K562 (cell line): ENCODE data around the gene LPCAT2. TPM values are rescaled to one million over a fixed set of nuclear protein-coding genes. Genes with fewer than 3 reads are reported as not detected.

Source experiments
- ARID1B ChIP-seq: fragments of 450-650 bp; IDR thresholded peaks from 2 replicates; pipeline ENCODE4 v1.6.1; 2016; ENCODE audit warnings: antibody characterized with exemption, mild to moderate bottlenecking, inconsistent platforms
- CHD4 ChIP-seq: fragments of 200-600 bp; sonication (generic); IDR thresholded peaks from 3 replicates; pipeline ENCODE4 v1.6.1; 2012; ENCODE audit warnings: low read depth, mild to moderate bottlenecking, mixed read lengths, low read length, inconsistent platforms; ENCODE audit not compliant: insufficient read depth, insufficient replicate concordance, poor library complexity, severe bottlenecking
- DMBX1 ChIP-seq: fragments of 250-450 bp; sonication (Bioruptor Pico); IDR thresholded peaks from 2 replicates; pipeline ENCODE4 v1.8.0; 2022; ENCODE audit warnings: inconsistent platforms, mild to moderate bottlenecking, moderate library complexity, borderline replicate concordance
- HMBOX1 ChIP-seq: sonication (generic); IDR thresholded peaks from 2 replicates; pipeline ENCODE4 v1.6.1; 2016
- HNRNPLL ChIP-seq: fragments of 200-400 bp; formaldehyde crosslinking; IDR thresholded peaks from 2 replicates; pipeline ENCODE4 v1.6.1; 2017; ENCODE audit warnings: low read length, low read depth, mild to moderate bottlenecking; ENCODE audit not compliant: poor library complexity, severe bottlenecking
- JUND ChIP-seq, 2 experiments: IDR thresholded peaks; 2 replicates in 1 of 2; 3 replicates in 1 of 2; pipeline ENCODE4 v1.6.1; 2011; ENCODE audit warnings: borderline replicate concordance in 2 of 2, low read depth in 2 of 2, low read length in 2 of 2, improper control_type of control experiment in 1 of 2, missing biosample characterization in 1 of 2, missing genetic modification characterization in 1 of 2, missing genetic modification reagents in 1 of 2
- KLF10 ChIP-seq: fragments of 250-450 bp; sonication (Bioruptor Pico); IDR thresholded peaks from 2 replicates; pipeline ENCODE4 v1.6.1; 2021; ENCODE audit warnings: matching md5 sums
- MAFG ChIP-seq: fragments of 450-650 bp; conservative IDR thresholded peaks from 2 replicates; pipeline ENCODE4 v1.6.1; 2016; ENCODE audit warnings: missing genetic modification characterization, missing compliant biosample characterization
- MTA3 ChIP-seq: fragments of 450-650 bp; formaldehyde crosslinking; IDR thresholded peaks from 2 replicates; pipeline ENCODE4 v1.6.1; 2017; ENCODE audit warnings: mild to moderate bottlenecking, borderline replicate concordance
- RB1 ChIP-seq: fragments of 450-650 bp; IDR thresholded peaks from 2 replicates; pipeline ENCODE4 v1.6.1; 2017; ENCODE audit warnings: low read depth, mild to moderate bottlenecking
- SIN3A ChIP-seq, 2 experiments: fragments of 150-350 bp in 1 of 2; IDR thresholded peaks; 2 replicates each; pipeline ENCODE4 v1.6.1; 2011 to 2016; ENCODE audit warnings: borderline replicate concordance in 2 of 2, low read depth in 2 of 2, low read length in 2 of 2, mild to moderate bottlenecking in 2 of 2, moderate library complexity in 2 of 2; ENCODE audit not compliant: control insufficient read depth in 1 of 2
- SP1 ChIP-seq: sonication (generic); formaldehyde crosslinking; IDR thresholded peaks from 2 replicates; pipeline ENCODE4 v1.8.1; 2022; ENCODE audit warnings: mild to moderate bottlenecking, missing genetic modification reagents
- SP2 ChIP-seq: IDR thresholded peaks from 2 replicates; pipeline ENCODE4 v1.6.1; 2011; ENCODE audit warnings: mild to moderate bottlenecking, low read depth, low read length, moderate library complexity; ENCODE audit not compliant: poor library complexity, severe bottlenecking; ENCODE audit errors: extremely low read depth
- TCF15 ChIP-seq: fragments of 250-450 bp; sonication (Bioruptor Pico); IDR thresholded peaks from 2 replicates; pipeline ENCODE4 v1.8.0; 2022; ENCODE audit warnings: moderate library complexity, mild to moderate bottlenecking, inconsistent platforms
- XRCC4 ChIP-seq: IDR thresholded peaks from one replicate; pipeline ENCODE4 v1.6.1; 2011; ENCODE audit not compliant: insufficient read depth, insufficient read length; ENCODE audit errors: extremely low read depth
- ZFX ChIP-seq: sonication (generic); formaldehyde crosslinking; IDR thresholded peaks from 2 replicates; pipeline ENCODE4 v1.8.0; 2022; ENCODE audit warnings: mild to moderate bottlenecking, missing genetic modification reagents, moderate library complexity
- ZNF224 ChIP-seq: sonication (generic); formaldehyde crosslinking; IDR thresholded peaks from 2 replicates; pipeline ENCODE4 v1.8.0; 2022; ENCODE audit warnings: mild to moderate bottlenecking, missing genetic modification reagents
- ZNF699 ChIP-seq: fragments of 250-450 bp; sonication (Bioruptor Pico); IDR thresholded peaks from 2 replicates; pipeline ENCODE4 v1.8.0; 2021; ENCODE audit warnings: mild to moderate bottlenecking, moderate library complexity; ENCODE audit not compliant: insufficient replicate concordance
- polyA plus RNA-seq, 8 experiments: library from polyadenylated mRNA; depleted of rRNA in 4 of 8; stranded (reverse) in 5 of 8; unstranded in 3 of 8; fragments of >200 nt; fragmentation: Nextera tagmentation in 2 of 8; fragmentation: Illumina TruSeq in 1 of 8; extraction: Ambion mirVana in 2 of 8; extraction: Trizol in 1 of 8; gene quantifications; 2 replicates each; pipeline versions ENCODE4 v1.2.1 to v1.2.3, GENCODE V29; 2011 to 2014; ENCODE audit warnings: inconsistent platforms in 1 of 8, missing spikeins in 1 of 8
- total RNA-seq, 7 experiments: library from RNA; depleted of rRNA in 6 of 7; stranded (reverse); fragments of >200 nt in 6 of 7; fragmentation: Illumina TruSeq in 2 of 7; extraction: Trizol in 2 of 7; gene quantifications; 2 replicates each; pipeline versions ENCODE4 v1.2.1 to v1.2.3, GENCODE V29; 2011 to 2021; ENCODE audit warnings: low replicate concordance in 1 of 7
- TF ChIP-seq, protein P1 (sequence below): IDR thresholded peaks from 2 replicates; pipeline ENCODE4 v1.6.1; 2011; ENCODE audit warnings: borderline replicate concordance, low read depth, mild to moderate bottlenecking, moderate library complexity, low read length; ENCODE audit not compliant: insufficient read depth, poor library complexity, severe bottlenecking
- TF ChIP-seq, protein P2 (sequence below): fragments of 450-650 bp; IDR thresholded peaks from 2 replicates; pipeline ENCODE4 v1.6.1; 2017; ENCODE audit warnings: antibody characterized with exemption, mild to moderate bottlenecking

Gene LPCAT2
- total and polyA plus RNA-seq, 9 of the 15 experiments (the other 6 are each of a cell fraction or from before 2014, with no cell fraction given), result 2.9 to 15.0 (median 7.3) TPM

GRCh38 chr16:55570159-55570558, 61.3 kb downstream of the LPCAT2 start (continued):
- TF ChIP-seq, protein P1, sequence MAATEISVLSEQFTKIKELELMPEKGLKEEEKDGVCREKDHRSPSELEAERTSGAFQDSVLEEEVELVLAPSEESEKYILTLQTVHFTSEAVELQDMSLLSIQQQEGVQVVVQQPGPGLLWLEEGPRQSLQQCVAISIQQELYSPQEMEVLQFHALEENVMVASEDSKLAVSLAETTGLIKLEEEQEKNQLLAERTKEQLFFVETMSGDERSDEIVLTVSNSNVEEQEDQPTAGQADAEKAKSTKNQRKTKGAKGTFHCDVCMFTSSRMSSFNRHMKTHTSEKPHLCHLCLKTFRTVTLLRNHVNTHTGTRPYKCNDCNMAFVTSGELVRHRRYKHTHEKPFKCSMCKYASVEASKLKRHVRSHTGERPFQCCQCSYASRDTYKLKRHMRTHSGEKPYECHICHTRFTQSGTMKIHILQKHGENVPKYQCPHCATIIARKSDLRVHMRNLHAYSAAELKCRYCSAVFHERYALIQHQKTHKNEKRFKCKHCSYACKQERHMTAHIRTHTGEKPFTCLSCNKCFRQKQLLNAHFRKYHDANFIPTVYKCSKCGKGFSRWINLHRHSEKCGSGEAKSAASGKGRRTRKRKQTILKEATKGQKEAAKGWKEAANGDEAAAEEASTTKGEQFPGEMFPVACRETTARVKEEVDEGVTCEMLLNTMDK, result no peak
- TF ChIP-seq KLF10 (no peak), JUND (IDR thresholded peaks at IDR 0.05; ENCODE audit: borderline replicate concordance, low read depth, low read length) (peak; percentile 30; the same call in 1 of the 2 replicates), JUND (tag; IDR thresholded peaks at IDR 0.05; ENCODE audit: borderline replicate concordance, low read depth, low read length) (no peak; the same call in 2 of the 3 replicates), ZNF224 (no peak), HMBOX1 (peak; percentile 60; the same call in 1 of the 2 replicates), HNRNPLL (no peak), XRCC4 (no peak), ARID1B (peak; percentile 88), SP2 (no peak), SIN3A (IDR thresholded peaks at IDR 0.05; ENCODE audit: borderline replicate concordance in 2 of 2, control insufficient read depth in 1 of 2, low read depth in 2 of 2, low read length in 2 of 2) (no peak), MAFG (tag) (no peak), SP1 (CRISPR knock-in tag) (no peak), RB1 (no peak), DMBX1 (CRISPR knock-in tag) (peak; percentile 69; the same call in 1 of the 2 replicates), TCF15 (CRISPR knock-in tag) (no peak), CHD4 (no peak), ZNF699 (CRISPR knock-in tag) (no peak), ZFX (CRISPR knock-in tag) (no peak), MTA3 (no peak)
- TF ChIP-seq, protein P2, sequence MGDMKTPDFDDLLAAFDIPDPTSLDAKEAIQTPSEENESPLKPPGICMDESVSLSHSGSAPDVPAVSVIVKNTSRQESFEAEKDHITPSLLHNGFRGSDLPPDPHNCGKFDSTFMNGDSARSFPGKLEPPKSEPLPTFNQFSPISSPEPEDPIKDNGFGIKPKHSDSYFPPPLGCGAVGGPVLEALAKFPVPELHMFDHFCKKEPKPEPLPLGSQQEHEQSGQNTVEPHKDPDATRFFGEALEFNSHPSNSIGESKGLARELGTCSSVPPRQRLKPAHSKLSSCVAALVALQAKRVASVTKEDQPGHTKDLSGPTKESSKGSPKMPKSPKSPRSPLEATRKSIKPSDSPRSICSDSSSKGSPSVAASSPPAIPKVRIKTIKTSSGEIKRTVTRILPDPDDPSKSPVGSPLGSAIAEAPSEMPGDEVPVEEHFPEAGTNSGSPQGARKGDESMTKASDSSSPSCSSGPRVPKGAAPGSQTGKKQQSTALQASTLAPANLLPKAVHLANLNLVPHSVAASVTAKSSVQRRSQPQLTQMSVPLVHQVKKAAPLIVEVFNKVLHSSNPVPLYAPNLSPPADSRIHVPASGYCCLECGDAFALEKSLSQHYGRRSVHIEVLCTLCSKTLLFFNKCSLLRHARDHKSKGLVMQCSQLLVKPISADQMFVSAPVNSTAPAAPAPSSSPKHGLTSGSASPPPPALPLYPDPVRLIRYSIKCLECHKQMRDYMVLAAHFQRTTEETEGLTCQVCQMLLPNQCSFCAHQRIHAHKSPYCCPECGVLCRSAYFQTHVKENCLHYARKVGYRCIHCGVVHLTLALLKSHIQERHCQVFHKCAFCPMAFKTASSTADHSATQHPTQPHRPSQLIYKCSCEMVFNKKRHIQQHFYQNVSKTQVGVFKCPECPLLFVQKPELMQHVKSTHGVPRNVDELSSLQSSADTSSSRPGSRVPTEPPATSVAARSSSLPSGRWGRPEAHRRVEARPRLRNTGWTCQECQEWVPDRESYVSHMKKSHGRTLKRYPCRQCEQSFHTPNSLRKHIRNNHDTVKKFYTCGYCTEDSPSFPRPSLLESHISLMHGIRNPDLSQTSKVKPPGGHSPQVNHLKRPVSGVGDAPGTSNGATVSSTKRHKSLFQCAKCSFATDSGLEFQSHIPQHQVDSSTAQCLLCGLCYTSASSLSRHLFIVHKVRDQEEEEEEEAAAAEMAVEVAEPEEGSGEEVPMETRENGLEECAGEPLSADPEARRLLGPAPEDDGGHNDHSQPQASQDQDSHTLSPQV, result no peak
